Esophagus squamous epithelium (tissue), 5 donors: ENCODE measurements around the gene DAPK1. TPM values are rescaled to one million over a fixed set of nuclear protein-coding genes. Genes with fewer than 3 reads are reported as not detected.

Experiments used
- DNase-seq: peaks from one replicate; lab custom pipeline; 2025; lab: John Stamatoyannopoulos, UW
- H3K27ac ChIP-seq, 4 donors: fragments of 200-600 bp; sonication (generic); one replicate each; pipeline ENCODE4 v1.5.1; 2016 to 2019; ENCODE audit warnings: mild to moderate bottlenecking in 1 of 4
- H3K27me3 ChIP-seq, 4 donors: fragments of 200-600 bp; sonication (generic); 1 replicate in 3 of 4; 2 replicates in 1 of 4; pipeline versions ENCODE4 v1.5.1 to v1.6.0; 2017 to 2021; ENCODE audit warnings: antibody characterized with exemption in 1 of 4
- H3K36me3 ChIP-seq, 3 donors: fragments of 200-600 bp; sonication (generic); one replicate each; pipeline ENCODE4 v1.5.1; 2016 to 2019
- H3K4me1 ChIP-seq, 3 donors: fragments of 200-600 bp; sonication (generic); one replicate each; pipeline ENCODE4 v1.5.1; 2017 to 2019
- H3K4me3 ChIP-seq, 4 donors: fragments of 200-600 bp; sonication (generic); 1 replicate in 3 of 4; 2 replicates in 1 of 4; pipeline ENCODE4 v1.5.1; 2016 to 2019; ENCODE audit warnings: mild to moderate bottlenecking in 2 of 4, moderate library complexity in 1 of 4
- H3K9me3 ChIP-seq, 3 donors: fragments of 200-600 bp; sonication (generic); one replicate each; pipeline ENCODE4 v1.5.1; 2016 to 2019
- CTCF ChIP-seq, 6 experiments: fragments of 450-650 bp in 4 of 6; fragments of 200-600 bp in 2 of 6; sonication (generic) in 2 of 6; IDR thresholded peaks; one replicate each; pipeline ENCODE4 v1.5.1; 2016 to 2019; ENCODE audit warnings: antibody characterized with exemption in 6 of 6, mild to moderate bottlenecking in 4 of 6, moderate library complexity in 4 of 6
- POLR2A ChIP-seq, 4 donors: fragments of 450-650 bp; IDR thresholded peaks; one replicate each; pipeline ENCODE4 v1.6.1; 2017; ENCODE audit warnings: antibody characterized with exemption in 4 of 4, mild to moderate bottlenecking in 4 of 4, moderate library complexity in 3 of 4
- WGBS, 2 donors: methylation state at CpG; one replicate each; pipeline ENCODE4 v1.1.5; 2018; 5-methylcytosine and 5-hydroxymethylcytosine counted together
- intact Hi-C: fragments of 100-400 bp; cut with DNase I; formaldehyde crosslinking; loops from one replicate; pipeline ENCODE4 v1.15.0; 2022
- total RNA-seq, 4 donors: library from RNA; depleted of rRNA; stranded (reverse); fragments of >200 nt; gene quantifications; one replicate each; pipeline ENCODE4 v1.1.0, GENCODE V29; 2016
- donor health status: DM: yes; HTN: yes; CAD: no.

DAPK1 gene
- total RNA-seq, 4 donors from 2014 or later: 2.2 to 14.5 (median 5.5) TPM

GRCh38 chr9:87695523-87695922 lies 197.9 kb downstream of the DAPK1 start:
- intact Hi-C loops: no loop called here
- Histone ChIP-seq H3K27me3 (no peaks in the 10 kb centered on the region), H3K4me3 (no peak overlapping the region), H3K9me3 (no peaks in the 10 kb centered on the region), H3K36me3 (peaks cover 0 to 10% (median 5%) of the 10 kb centered on the region in 3 donors), H3K27ac (no peak overlapping the region), H3K4me1 (no peaks in the 10 kb centered on the region)
- no peak for TF ChIP-seq CTCF (IDR thresholded peaks at IDR 0.05)
- no peak for TF ChIP-seq POLR2A (IDR thresholded peaks at IDR 0.05)
- WGBS, 2 donors: 38 to 63% methylated on average over 1 of the region's 1 CpG
- DNase-seq: no peak

- peaks cover 0 to 10% (median 5%) of the 10 kb centered on the region in 3 donors for H3K36me3 ChIP-seq
- intact Hi-C loops: no loop called here
- no peak for DNase-seq
These were observed 199.0 kb downstream of the DAPK1 start for GRCh38 chr9:87696641-87697040.

GRCh38 chr9:87698069-87698809 lies 200.6 kb downstream of the DAPK1 start:
- TF ChIP-seq CTCF (IDR thresholded peaks at IDR 0.05) (no peak), POLR2A (IDR thresholded peaks at IDR 0.05) (no peak)
- no peak for DNase-seq
- peaks cover 0 to 14% (median 5%) of the 10 kb centered on the region in 3 donors for H3K36me3 ChIP-seq
- no peaks in the 10 kb centered on the region for H3K9me3 ChIP-seq
- no peaks in the 10 kb centered on the region for H3K4me1 ChIP-seq
- H3K4me3 ChIP-seq: no peak overlapping the region
- no peaks in the 10 kb centered on the region for H3K27me3 ChIP-seq
- no peak overlapping the region for H3K27ac ChIP-seq
- intact Hi-C loops: no loop called here
- whole genome bisulfite sequencing, 2 donors: 85 to 90% methylated on average over 7 to 8 of the region's 14 CpGs

More at GRCh38 chr9:87696641-87697040, 199.0 kb downstream of the DAPK1 start:
- Histone ChIP-seq H3K4me3 (no peak overlapping the region), H3K27ac (no peak overlapping the region), H3K27me3 (no peaks in the 10 kb centered on the region), H3K9me3 (no peaks in the 10 kb centered on the region), H3K4me1 (no peaks in the 10 kb centered on the region)
- WGBS, 2 donors: 86 to 93% methylated on average over 7 of the region's 7 CpGs
- TF ChIP-seq POLR2A (IDR thresholded peaks at IDR 0.05) (no peak), CTCF (IDR thresholded peaks at IDR 0.05) (no peak)

GRCh38 chr9:87699835-87700234 lies 202.2 kb downstream of the DAPK1 start:
- Histone ChIP-seq H3K9me3 (no peaks in the 10 kb centered on the region), H3K4me1 (no peaks in the 10 kb centered on the region), H3K27ac (no peak overlapping the region), H3K27me3 (no peaks in the 10 kb centered on the region), H3K36me3 (peaks cover 0 to 20% (median 5%) of the 10 kb centered on the region in 3 donors), H3K4me3 (no peak overlapping the region)
- 84 to 89% methylated on average over 3 to 4 of the region's 4 CpGs for WGBS, 2 donors
- TF ChIP-seq CTCF (IDR thresholded peaks at IDR 0.05) (no peak), POLR2A (IDR thresholded peaks at IDR 0.05) (no peak)
- intact Hi-C loops: no loop called here
- DNase-seq: no peak

- no peak overlapping the region for H3K27ac ChIP-seq
- WGBS, 2 donors: 87 to 92% methylated on average over 8 to 9 of the region's 9 CpGs
- peaks cover 0 to 27% (median 5%) of the 10 kb centered on the region in 3 donors for H3K36me3 ChIP-seq
- H3K4me1 ChIP-seq: no peaks in the 10 kb centered on the region
- DNase-seq: no peak
- no peak overlapping the region for H3K4me3 ChIP-seq
- intact Hi-C loops: no loop called here
- no peaks in the 10 kb centered on the region for H3K9me3 ChIP-seq
- H3K27me3 ChIP-seq: no peaks in the 10 kb centered on the region
- TF ChIP-seq POLR2A (IDR thresholded peaks at IDR 0.05): no peak
- TF ChIP-seq CTCF (IDR thresholded peaks at IDR 0.05): no peak
These were observed 203.8 kb downstream of the DAPK1 start for GRCh38 chr9:87701491-87701890.
